SK-N-SH treated with all-trans-retinoic acid at 6 μM for 48 hours (cell line): ENCODE data around the gene SPRED1.

Experiments
- ESRRG ChIP-seq: fragments of 250-450 bp; sonication (Bioruptor Pico); IDR thresholded peaks from 2 replicates; pipeline ENCODE4 v1.6.1; 2021; ENCODE audit warnings: mild to moderate bottlenecking
- PATZ1 ChIP-seq: fragments of 250-450 bp; sonication (Bioruptor Pico); IDR thresholded peaks from 2 replicates; pipeline ENCODE4 v1.8.0; 2020; ENCODE audit warnings: mild to moderate bottlenecking, moderate library complexity, borderline replicate concordance
- TSHZ2 ChIP-seq: fragments of 250-450 bp; sonication (Bioruptor Pico); IDR thresholded peaks from 2 replicates; pipeline ENCODE4 v1.5.0; 2020; ENCODE audit warnings: mild to moderate bottlenecking, moderate library complexity
- ZFP3 ChIP-seq: fragments of 250-450 bp; sonication (Bioruptor Pico); IDR thresholded peaks from 2 replicates; pipeline ENCODE4 v1.5.0; 2020; ENCODE audit warnings: mild to moderate bottlenecking, moderate library complexity
- ZNF8 ChIP-seq: fragments of 450-650 bp; formaldehyde crosslinking; IDR thresholded peaks from 2 replicates; pipeline ENCODE4 v1.5.0; 2020; ENCODE audit warnings: mild to moderate bottlenecking, moderate library complexity

- TF ChIP-seq ZFP3 (CRISPR knock-in tag) (no peak), ZNF8 (CRISPR knock-in tag) (no peak), PATZ1 (CRISPR knock-in tag) (no peak), ESRRG (CRISPR knock-in tag) (no peak), TSHZ2 (CRISPR knock-in tag) (no peak)
Measured at GRCh38 chr15:38374556-38374955, 121.9 kb downstream of the SPRED1 start.
